ENCODE results near the gene GPR61. TPM values are rescaled to one million over a fixed set of nuclear protein-coding genes. Genes with fewer than 3 reads are reported as not detected.
A peak's percentile ranks its signal among the peaks of the same experiment; 100 is the strongest.

Gene GPR61
- total and polyA plus RNA-seq, 3 donors from 2014 or later = 0.91 to 4.1 (median 2.5) TPM

- no peaks in the 10 kb centered on the region for H3K36me3 ChIP-seq (ENCODE audit: low read depth, missing control alignments)
- DNase-seq = peak; percentile 11
- H3K4me1 ChIP-seq = peaks cover 20% of the 10 kb centered on the region
- intact Hi-C loops (cut with DNase I; ENCODE audit: low total_unique reads) = loop anchor here (10.0 kb wide), 1 partner anchor 442 kb away; the partner anchor contains the start of gene AHCYL1
- WGBS, 2 donors = 92% methylated on average over 9 to 10 of the region's 10 CpGs
- no peaks in the 10 kb centered on the region for H3K27me3 ChIP-seq
- no peaks in the 10 kb centered on the region for H3K9me3 ChIP-seq
- H3K27ac ChIP-seq = no peak overlapping the region
- TF ChIP-seq POLR2A (IDR thresholded peaks at IDR 0.05) = no peak
- no peak for TF ChIP-seq CTCF (IDR thresholded peaks at IDR 0.05)
- H3K4me3 ChIP-seq = no peak overlapping the region
Measured at GRCh38 chr1:109542657-109543056, 3.0 kb downstream of the GPR61 start.

GRCh38 chr1:109543283-109543987, 3.8 kb downstream of the GPR61 start:
- Histone ChIP-seq H3K27me3 (no peaks in the 10 kb centered on the region), H3K36me3 (ENCODE audit: low read depth, missing control alignments) (no peaks in the 10 kb centered on the region), H3K9me3 (no peaks in the 10 kb centered on the region), H3K27ac (no peak overlapping the region), H3K4me1 (peaks cover 21% of the 10 kb centered on the region), H3K4me3 (no peak overlapping the region)
- 86 to 95% methylated on average over 21 to 23 of the region's 24 CpGs for WGBS, 2 donors
- TF ChIP-seq CTCF (IDR thresholded peaks at IDR 0.05) (no peak), POLR2A (IDR thresholded peaks at IDR 0.05) (no peak)
- no peak for DNase-seq
- intact Hi-C loops (cut with DNase I; ENCODE audit: low total_unique reads) = loop anchor here (10.0 kb wide), 1 partner anchor 441 kb away; the partner anchor contains the start of gene AHCYL1

- WGBS, 2 donors = 73 to 81% methylated on average over 13 to 14 of the region's 14 CpGs
- TF ChIP-seq POLR2A (IDR thresholded peaks at IDR 0.05) = no peak
- no peak for TF ChIP-seq CTCF (IDR thresholded peaks at IDR 0.05)
- intact Hi-C loops (cut with DNase I; ENCODE audit: low total_unique reads) = loop anchor here (10.0 kb wide), 1 partner anchor 441 kb away; the partner anchor contains the start of gene AHCYL1
Measured at GRCh38 chr1:109543988-109544735, 4.5 kb downstream of the GPR61 start.

GRCh38 chr1:109546311-109547109, 6.8 kb downstream of the GPR61 start:
- Histone ChIP-seq H3K27me3 (no peaks in the 10 kb centered on the region), H3K9me3 (no peaks in the 10 kb centered on the region), H3K27ac (peak overlapping the region; percentile 84 to 94), H3K4me3 (peak overlapping the region in 1 of 2 donors; percentile 81), H3K4me1 (peaks cover 16% of the 10 kb centered on the region), H3K36me3 (ENCODE audit: low read depth, missing control alignments) (no peaks in the 10 kb centered on the region)
- TF ChIP-seq CTCF (IDR thresholded peaks at IDR 0.05) (peak; percentile 86 to 96 (median 92)), POLR2A (IDR thresholded peaks at IDR 0.05) (no peak)
- intact Hi-C loops (cut with DNase I; ENCODE audit: low total_unique reads) = loop anchor here (5.0 to 10.0 kb wide), 3 partner anchors 91 to 438 kb away; partner anchors contain the start of gene AHCYL1
- 34 to 35% methylated on average over 5 of the region's 5 CpGs for WGBS, 2 donors
- peak; percentile 96 for DNase-seq

More at GRCh38 chr1:109543988-109544735, 4.5 kb downstream of the GPR61 start:
- no peaks in the 10 kb centered on the region for H3K27me3 ChIP-seq
- peaks cover 21% of the 10 kb centered on the region for H3K4me1 ChIP-seq
- H3K36me3 ChIP-seq (ENCODE audit: low read depth, missing control alignments) = no peaks in the 10 kb centered on the region
- H3K4me3 ChIP-seq = no peak overlapping the region
- no peak for DNase-seq
- H3K27ac ChIP-seq = no peak overlapping the region
- H3K9me3 ChIP-seq = no peaks in the 10 kb centered on the region
